GM10266 (cell line): ENCODE data around the gene IWS1.

Experiments used
- DNase-seq: peaks from one replicate; pipeline ENCODE4 v3.0.0; 2012; ENCODE audit errors: extremely low spot score
- CTCF ChIP-seq: IDR thresholded peaks from 2 replicates; pipeline ENCODE4 v1.5.1; 2012; ENCODE audit warnings: mild to moderate bottlenecking, low read depth; ENCODE audit not compliant: control insufficient read depth, insufficient read depth; ENCODE audit errors: missing control alignments

The IWS1 gene

GRCh38 chr2:127451981-127452380 lies 74.3 kb downstream of the IWS1 start:
- DNase-seq, result no peak
- TF ChIP-seq CTCF, result no peak

- no peak for TF ChIP-seq CTCF
- no peak for DNase-seq
Measured at GRCh38 chr2:127449898-127450297, 76.4 kb downstream of the IWS1 start.

GRCh38 chr2:127449414-127449813 lies 76.9 kb downstream of the IWS1 start:
- no peak for TF ChIP-seq CTCF
- DNase-seq, result no peak

GRCh38 chr2:127448526-127448925 lies 77.8 kb downstream of the IWS1 start:
- no peak for DNase-seq
- no peak for TF ChIP-seq CTCF

GRCh38 chr2:127439343-127439742 lies 86.9 kb downstream of the IWS1 start:
- DNase-seq, result no peak
- no peak for TF ChIP-seq CTCF

GRCh38 chr2:127437781-127438726 lies 88.2 kb downstream of the IWS1 start:
- TF ChIP-seq CTCF, result no peak
- DNase-seq, result no peak

GRCh38 chr2:127437056-127437455 lies 89.2 kb downstream of the IWS1 start:
- DNase-seq, result no peak
- TF ChIP-seq CTCF, result no peak
